ENCODE measurements around the gene MCAT. TPM values are rescaled to one million over a fixed set of nuclear protein-coding genes. Genes with fewer than 3 reads are reported as not detected.

MCAT gene
- total RNA-seq, 1 experiment from 2014 or later = 19.0 TPM

DNA sequence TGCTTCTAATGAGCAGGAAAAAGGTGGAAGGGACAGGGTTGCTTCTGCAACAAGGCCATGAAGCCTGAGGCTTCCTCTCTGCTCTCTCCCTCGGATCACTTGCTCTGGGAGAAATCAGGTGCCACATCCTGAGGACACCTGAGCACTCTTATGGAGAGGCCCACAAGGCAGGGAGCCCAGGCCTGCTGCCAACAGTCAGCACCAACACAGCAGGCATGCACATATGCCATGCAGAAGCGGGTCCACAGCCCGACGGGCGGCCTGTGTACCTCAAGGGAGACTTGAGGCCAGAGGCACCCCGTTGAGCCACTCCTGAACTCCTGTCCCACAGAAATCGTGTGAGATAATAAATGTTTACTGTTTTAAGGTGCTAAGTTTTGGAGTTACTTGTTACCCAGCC lies 34.3 kb upstream of the MCAT start:
- peaks cover 48% of the 10 kb centered on the region for H3K36me3 ChIP-seq

DNA sequence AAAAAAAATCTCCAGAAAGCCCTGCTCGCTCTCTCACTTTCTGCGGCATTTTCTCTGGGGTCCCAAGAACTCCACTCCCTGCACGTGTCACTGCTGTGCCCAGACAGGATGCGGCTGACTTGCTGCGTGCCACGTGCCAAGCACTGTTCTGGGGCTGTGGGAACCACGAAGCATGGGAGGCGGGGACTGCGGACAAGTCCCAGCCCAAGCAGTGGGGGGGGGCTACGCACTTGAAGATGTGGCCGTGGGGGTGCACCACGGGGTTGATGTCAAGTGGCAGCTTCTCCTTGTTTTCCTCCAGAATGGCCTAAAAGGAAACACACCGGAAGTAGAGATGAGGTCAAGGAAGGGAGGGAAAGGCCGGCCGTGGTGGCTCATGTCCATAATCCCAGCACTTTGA lies 32.9 kb upstream of the MCAT start:
- no peak for DNase-seq
- Histone ChIP-seq H3K36me3 (peaks cover 44% of the 10 kb centered on the region), H3K27me3 (no peaks in the 10 kb centered on the region), H3K4me3 (no peak overlapping the region), H3K9me3 (no peaks in the 10 kb centered on the region)

More for the DNA sequence above, 34.3 kb upstream of the MCAT start:
- no peaks in the 10 kb centered on the region for H3K27me3 ChIP-seq
- H3K9me3 ChIP-seq = no peaks in the 10 kb centered on the region
- no peak overlapping the region for H3K4me3 ChIP-seq
- DNase-seq = no peak

DNA sequence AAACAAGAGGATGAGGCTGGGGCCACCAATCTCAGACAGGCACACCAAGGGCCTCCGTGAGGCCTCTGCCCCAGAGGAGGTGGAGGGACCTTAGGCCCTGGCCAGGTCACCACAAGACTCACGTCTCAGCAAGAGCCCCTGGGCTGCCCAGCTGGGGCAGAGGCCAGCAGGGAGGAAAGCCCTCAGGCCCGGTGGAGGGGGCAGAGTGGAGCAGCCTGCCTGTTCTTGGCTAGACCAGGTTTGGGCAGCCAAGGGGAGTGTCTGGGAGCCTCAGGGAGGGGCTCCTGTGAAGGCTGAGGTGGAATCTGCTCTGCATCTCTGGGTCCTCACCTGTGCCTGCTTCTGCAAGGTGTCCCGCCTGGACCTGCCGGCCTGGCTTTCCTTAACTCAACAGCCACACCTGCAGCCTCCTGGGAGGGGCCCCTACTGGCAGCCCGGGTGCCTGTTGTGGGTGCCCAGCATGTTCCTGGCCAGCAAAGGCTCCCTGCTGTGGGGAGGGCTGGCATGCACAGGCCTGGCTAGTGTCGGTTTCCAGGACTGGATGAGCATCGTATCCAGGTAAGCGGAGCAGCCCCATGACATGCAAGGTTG lies 31.8 kb upstream of the MCAT start:
- Histone ChIP-seq H3K9me3 (no peaks in the 10 kb centered on the region), H3K36me3 (peaks cover 42% of the 10 kb centered on the region)

DNA sequence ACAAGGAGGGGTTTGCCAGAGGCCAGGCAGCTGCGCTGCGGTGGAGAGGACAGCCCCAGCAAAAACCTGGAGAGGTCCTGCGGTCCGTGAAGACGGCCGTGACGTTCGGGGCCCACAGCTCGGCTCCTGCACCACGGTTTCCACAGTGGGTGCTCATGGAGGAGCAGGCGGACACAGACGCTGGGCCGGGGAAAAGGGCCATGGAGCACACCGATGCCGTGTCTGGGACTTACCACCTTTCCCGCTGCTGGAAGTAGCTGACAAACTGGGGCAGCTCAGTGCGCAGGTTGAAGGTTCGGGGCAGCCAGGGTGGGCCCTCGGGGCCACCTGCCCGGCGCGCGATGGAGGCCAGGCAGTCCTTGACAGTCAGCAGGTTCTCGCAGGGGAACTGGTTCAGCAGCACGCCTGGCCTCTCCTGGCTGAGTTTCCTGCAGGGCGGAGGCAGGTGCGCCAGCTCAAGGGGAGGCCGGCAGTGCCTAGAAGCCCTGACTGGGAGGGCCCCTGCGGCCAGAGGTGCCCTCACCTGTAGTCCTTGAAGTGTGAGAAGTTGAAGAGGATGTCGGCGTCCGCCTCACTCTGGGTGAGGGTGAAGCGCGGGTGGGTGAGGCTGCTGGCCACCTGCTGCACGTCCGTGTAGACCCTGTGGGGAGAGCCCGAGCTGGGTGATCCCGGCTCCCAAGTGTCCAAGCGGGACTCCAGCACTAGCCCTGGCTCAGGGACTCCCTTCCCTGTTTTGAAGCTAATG lies 30.9 kb upstream of the MCAT start:
- peaks cover 41% of the 10 kb centered on the region for H3K36me3 ChIP-seq

More for the DNA sequence above, 31.8 kb upstream of the MCAT start:
- DNase-seq = no peak
- Histone ChIP-seq H3K27me3 (no peaks in the 10 kb centered on the region), H3K4me3 (no peak overlapping the region)

DNA sequence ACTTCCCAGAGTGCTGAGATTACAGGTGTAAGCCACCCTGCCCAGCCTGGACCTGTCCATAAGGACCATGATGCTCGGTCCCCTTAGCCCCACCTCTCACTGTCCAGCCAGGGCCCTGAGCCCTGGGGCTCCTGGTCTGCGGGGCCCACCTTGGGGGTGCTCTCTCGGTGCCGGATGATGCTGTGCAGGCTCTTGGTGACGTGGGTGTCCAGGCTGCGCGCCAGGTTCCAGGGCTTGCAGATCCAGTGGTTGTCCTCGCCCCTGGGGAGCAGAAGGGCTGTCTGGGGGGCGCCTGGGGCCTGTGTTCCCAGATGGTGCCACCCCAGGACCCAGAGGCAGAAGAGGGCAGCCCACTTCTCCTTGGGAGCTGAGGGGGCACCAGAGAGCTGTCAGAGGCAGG lies 30.4 kb upstream of the MCAT start:
- no peak for DNase-seq
- Histone ChIP-seq H3K36me3 (peaks cover 37% of the 10 kb centered on the region), H3K4me3 (no peak overlapping the region), H3K27me3 (no peaks in the 10 kb centered on the region), H3K9me3 (no peaks in the 10 kb centered on the region)

More for the DNA sequence above, 30.9 kb upstream of the MCAT start:
- DNase-seq = no peak
- H3K27me3 ChIP-seq = no peaks in the 10 kb centered on the region
- H3K4me3 ChIP-seq = no peak overlapping the region
- H3K9me3 ChIP-seq = no peaks in the 10 kb centered on the region

- no peaks in the 10 kb centered on the region for H3K9me3 ChIP-seq
- no peak overlapping the region for H3K4me3 ChIP-seq
- H3K27me3 ChIP-seq = no peaks in the 10 kb centered on the region
- peaks cover 34% of the 10 kb centered on the region for H3K36me3 ChIP-seq
- no peak for DNase-seq
Measured at GRCh38 chr22:43172191-43172590, 29.0 kb upstream of the MCAT start.

DNA sequence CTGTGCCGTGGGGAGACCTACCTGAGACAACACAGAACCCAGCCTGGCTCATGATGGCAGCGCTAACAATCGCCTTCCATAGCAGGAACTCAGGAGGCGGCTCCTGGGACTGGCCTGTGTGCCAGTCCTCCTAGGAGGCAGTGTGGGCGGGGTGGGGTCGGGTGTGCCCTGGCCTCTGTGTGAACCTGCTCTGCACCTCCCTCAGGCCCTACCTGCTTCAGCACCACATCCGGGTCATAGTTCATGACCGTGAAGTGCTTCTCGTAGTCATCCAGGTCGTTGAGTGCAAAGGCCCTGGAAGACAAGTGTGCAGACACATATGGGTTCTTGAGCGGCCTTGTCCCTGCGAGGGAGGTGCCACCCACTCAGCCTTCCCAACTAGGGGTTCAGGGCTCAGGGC lies 28.4 kb upstream of the MCAT start:
- no peak for DNase-seq
- Histone ChIP-seq H3K27me3 (no peaks in the 10 kb centered on the region), H3K9me3 (no peaks in the 10 kb centered on the region), H3K36me3 (peaks cover 36% of the 10 kb centered on the region), H3K4me3 (no peak overlapping the region)

DNA sequence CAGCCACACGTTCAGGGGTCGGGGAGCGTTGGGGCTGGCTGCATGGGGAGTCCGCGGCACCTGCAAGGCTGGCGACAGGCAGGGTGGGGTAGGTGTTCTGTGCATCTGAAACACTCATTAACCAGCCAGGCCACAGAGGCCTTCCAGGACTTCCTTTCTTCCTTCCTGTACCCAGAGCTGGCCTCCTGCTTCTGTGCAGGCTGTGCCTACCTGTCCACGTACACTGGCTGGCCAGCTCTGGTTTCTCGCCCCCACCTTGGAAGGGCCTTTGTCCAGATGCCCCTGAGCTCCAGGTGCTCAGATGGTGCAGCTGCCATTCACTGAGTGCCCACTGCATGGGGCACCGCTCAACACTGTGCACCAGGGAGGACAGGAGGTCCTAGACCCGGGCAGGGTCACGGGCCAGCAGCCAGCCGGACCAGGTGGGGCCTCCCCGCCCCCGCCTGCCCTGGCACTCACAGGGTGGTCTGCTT lies 27.9 kb upstream of the MCAT start:
- Histone ChIP-seq H3K4me3 (no peak overlapping the region), H3K36me3 (peaks cover 36% of the 10 kb centered on the region), H3K9me3 (no peaks in the 10 kb centered on the region), H3K27me3 (no peaks in the 10 kb centered on the region)
- DNase-seq = no peak

DNA sequence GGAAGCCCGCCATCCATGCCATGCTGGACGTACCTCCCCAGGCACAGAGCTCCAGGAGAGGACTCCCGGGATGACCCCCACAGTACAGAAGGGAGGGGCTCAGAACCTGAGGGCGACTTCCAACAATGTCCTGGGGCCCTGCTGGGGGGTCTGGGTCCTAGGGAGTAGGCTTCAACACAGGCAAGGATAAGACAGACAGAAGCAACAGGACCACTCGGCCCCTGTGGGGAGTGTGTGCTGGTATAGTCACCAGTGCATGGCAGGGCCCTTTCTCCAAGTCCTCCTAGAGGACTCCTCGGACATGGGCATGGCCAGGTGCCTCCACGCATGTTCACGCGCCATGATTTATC lies 26.9 kb upstream of the MCAT start:
- peaks cover 32% of the 10 kb centered on the region for H3K36me3 ChIP-seq

GRCh38 chr22:43169310-43170130 lies 26.3 kb upstream of the MCAT start:
- Histone ChIP-seq H3K9me3 (no peaks in the 10 kb centered on the region), H3K36me3 (peaks cover 28% of the 10 kb centered on the region), H3K27me3 (no peaks in the 10 kb centered on the region), H3K4me3 (no peak overlapping the region)
- no peak for DNase-seq

More for the DNA sequence above, 26.9 kb upstream of the MCAT start:
- H3K9me3 ChIP-seq = no peaks in the 10 kb centered on the region
- no peak overlapping the region for H3K4me3 ChIP-seq
- no peaks in the 10 kb centered on the region for H3K27me3 ChIP-seq
- DNase-seq = no peak

GRCh38 chr22:43168471-43169309 lies 25.5 kb upstream of the MCAT start:
- DNase-seq = no peak
- peaks cover 28% of the 10 kb centered on the region for H3K36me3 ChIP-seq
- no peaks in the 10 kb centered on the region for H3K27me3 ChIP-seq

GRCh38 chr22:43167001-43167589 lies 23.9 kb upstream of the MCAT start:
- peaks cover 31% of the 10 kb centered on the region for H3K36me3 ChIP-seq
- no peak for DNase-seq

More at GRCh38 chr22:43168471-43169309, 25.5 kb upstream of the MCAT start:
- Histone ChIP-seq H3K4me3 (no peak overlapping the region), H3K9me3 (no peaks in the 10 kb centered on the region)

DNA sequence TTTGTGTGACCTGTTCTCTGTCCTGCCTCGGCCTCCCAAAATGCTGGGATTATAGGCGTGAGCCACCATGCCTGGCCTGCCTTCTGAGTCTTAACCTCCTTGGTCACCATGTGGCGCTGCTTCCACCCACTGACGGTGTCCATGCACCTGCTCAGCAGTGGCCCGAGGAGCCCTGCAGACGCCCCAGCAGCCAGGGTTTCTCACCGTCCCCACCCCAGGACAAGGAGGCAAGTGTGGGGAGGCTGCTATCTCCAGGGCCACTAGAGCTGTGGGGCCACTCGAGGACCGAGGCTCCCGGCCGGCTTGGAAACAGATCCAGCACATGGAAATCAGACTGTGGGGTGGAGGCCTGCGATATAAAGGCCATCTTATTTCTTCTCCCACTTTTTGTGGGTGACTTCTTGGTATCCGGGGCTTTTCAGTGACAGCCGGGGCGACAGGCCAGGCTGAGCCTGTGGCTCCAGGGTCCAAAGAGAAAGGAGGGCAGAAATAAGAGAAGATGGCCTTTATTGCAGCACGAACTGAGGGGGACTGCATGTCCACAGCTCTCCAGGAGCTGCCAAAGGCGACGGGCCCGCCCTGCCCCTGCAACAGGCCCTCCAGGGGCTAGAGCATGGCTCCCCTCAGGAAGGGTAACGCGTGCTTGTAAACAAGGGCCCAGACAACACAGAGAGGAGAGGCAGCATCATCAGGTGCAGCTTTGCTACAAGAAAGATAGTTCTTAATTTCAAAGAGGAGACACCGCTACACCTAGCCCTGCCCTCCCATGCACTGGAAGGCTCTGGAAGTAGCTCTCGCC lies 23.1 kb upstream of the MCAT start:
- DNase-seq = no peak
- Histone ChIP-seq H3K27me3 (no peaks in the 10 kb centered on the region), H3K4me3 (no peak overlapping the region), H3K9me3 (no peaks in the 10 kb centered on the region), H3K36me3 (peaks cover 29% of the 10 kb centered on the region)

More at GRCh38 chr22:43167001-43167589, 23.9 kb upstream of the MCAT start:
- Histone ChIP-seq H3K27me3 (no peaks in the 10 kb centered on the region), H3K4me3 (no peak overlapping the region), H3K9me3 (no peaks in the 10 kb centered on the region)

GRCh38 chr22:43164636-43165035 lies 21.4 kb upstream of the MCAT start:
- DNase-seq = no peak
- Histone ChIP-seq H3K4me3 (no peak overlapping the region), H3K27me3 (no peaks in the 10 kb centered on the region), H3K9me3 (no peaks in the 10 kb centered on the region), H3K36me3 (peaks cover 38% of the 10 kb centered on the region)

- Histone ChIP-seq H3K27me3 (no peaks in the 10 kb centered on the region), H3K4me3 (no peak overlapping the region), H3K9me3 (no peaks in the 10 kb centered on the region), H3K36me3 (peaks cover 35% of the 10 kb centered on the region)
- no peak for DNase-seq
Measured at GRCh38 chr22:43163241-43163795, 20.1 kb upstream of the MCAT start.

Data from MG63 (cell line).